Osteocyte (in vitro differentiated cells): ENCODE results near the gene ZBED1. TPM values are rescaled to one million over a fixed set of nuclear protein-coding genes. Genes with fewer than 3 reads are reported as not detected.
"Not testable (repeated sequence)": the region's sequence is repeated elsewhere in the genome, so short reads cannot be mapped to it uniquely, and the experiment has no call there.

Experiments
- DNase-seq: peaks from one replicate; pipeline ENCODE4 v3.0.0; 2021; ENCODE audit warnings: mixed read lengths; ENCODE audit not compliant: unreplicated experiment; ENCODE audit errors: extremely low spot score
- H3K27ac Mint-ChIP-seq: one replicate; pipeline ENCODE4 v1.8.0; 2021; ENCODE audit warnings: mild to moderate bottlenecking, mixed read lengths; ENCODE audit not compliant: unreplicated experiment
- H3K27me3 Mint-ChIP-seq: one replicate; pipeline ENCODE4 v1.8.0; 2021; ENCODE audit warnings: mixed read lengths; ENCODE audit not compliant: unreplicated experiment
- H3K36me3 Mint-ChIP-seq: one replicate; pipeline ENCODE4 v1.8.0; 2021; ENCODE audit warnings: mixed read lengths; ENCODE audit not compliant: unreplicated experiment
- H3K4me1 Mint-ChIP-seq: one replicate; pipeline ENCODE4 v1.8.0; 2021; ENCODE audit warnings: mixed read lengths; ENCODE audit not compliant: unreplicated experiment
- H3K4me3 Mint-ChIP-seq: one replicate; pipeline ENCODE4 v1.8.0; 2021; ENCODE audit warnings: mild to moderate bottlenecking, moderate library complexity, mixed read lengths; ENCODE audit not compliant: unreplicated experiment
- H3K9me3 Mint-ChIP-seq: one replicate; pipeline ENCODE4 v1.8.0; 2021; ENCODE audit warnings: mixed read lengths; ENCODE audit not compliant: unreplicated experiment
- total RNA-seq: library from RNA; stranded (reverse); gene quantifications from 2 replicates; pipeline ENCODE4 v1.2.1, GENCODE V29; 2021
- TF ChIP-seq, protein P1 (sequence below): fragments of 200-600 bp; sonication (generic); IDR thresholded peaks from 2 replicates; pipeline ENCODE4 v1.5.0; 2021; ENCODE audit warnings: antibody characterized with exemption, mild to moderate bottlenecking, moderate library complexity

The ZBED1 gene
- total RNA-seq, 1 donor from 2014 or later = 56.4 TPM

DNA sequence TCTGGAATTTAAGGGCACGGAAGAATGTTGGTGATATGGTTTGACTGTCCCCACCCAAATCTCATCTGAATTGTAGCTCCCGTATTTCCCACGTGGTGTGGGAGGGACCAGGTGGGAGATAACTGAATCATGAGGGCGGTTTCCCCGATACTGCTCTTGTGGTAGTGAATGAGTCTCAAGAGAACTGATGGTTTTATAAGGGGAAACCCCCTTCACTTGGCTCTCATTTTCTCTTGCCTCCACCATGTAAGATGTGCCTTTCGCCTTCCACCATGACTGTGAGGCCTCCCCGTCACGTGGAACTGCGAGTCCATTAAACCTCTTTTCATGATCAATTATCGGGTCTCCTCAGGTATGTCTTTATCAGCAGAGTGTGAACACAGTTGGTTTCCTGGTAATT is 25.6 kb upstream of the ZBED1 start:
- Mint-ChIP-seq H3K27ac (no peak overlapping the region), H3K36me3 (no peaks in the 10 kb centered on the region), H3K27me3 (peaks cover 51% of the 10 kb centered on the region), H3K4me3 (no peak overlapping the region), H3K4me1 (no peaks in the 10 kb centered on the region), H3K9me3 (no peaks in the 10 kb centered on the region)
- TF ChIP-seq, protein P1, sequence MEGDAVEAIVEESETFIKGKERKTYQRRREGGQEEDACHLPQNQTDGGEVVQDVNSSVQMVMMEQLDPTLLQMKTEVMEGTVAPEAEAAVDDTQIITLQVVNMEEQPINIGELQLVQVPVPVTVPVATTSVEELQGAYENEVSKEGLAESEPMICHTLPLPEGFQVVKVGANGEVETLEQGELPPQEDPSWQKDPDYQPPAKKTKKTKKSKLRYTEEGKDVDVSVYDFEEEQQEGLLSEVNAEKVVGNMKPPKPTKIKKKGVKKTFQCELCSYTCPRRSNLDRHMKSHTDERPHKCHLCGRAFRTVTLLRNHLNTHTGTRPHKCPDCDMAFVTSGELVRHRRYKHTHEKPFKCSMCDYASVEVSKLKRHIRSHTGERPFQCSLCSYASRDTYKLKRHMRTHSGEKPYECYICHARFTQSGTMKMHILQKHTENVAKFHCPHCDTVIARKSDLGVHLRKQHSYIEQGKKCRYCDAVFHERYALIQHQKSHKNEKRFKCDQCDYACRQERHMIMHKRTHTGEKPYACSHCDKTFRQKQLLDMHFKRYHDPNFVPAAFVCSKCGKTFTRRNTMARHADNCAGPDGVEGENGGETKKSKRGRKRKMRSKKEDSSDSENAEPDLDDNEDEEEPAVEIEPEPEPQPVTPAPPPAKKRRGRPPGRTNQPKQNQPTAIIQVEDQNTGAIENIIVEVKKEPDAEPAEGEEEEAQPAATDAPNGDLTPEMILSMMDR = no peak
- no peak for DNase-seq

- Mint-ChIP-seq H3K9me3 (no peaks in the 10 kb centered on the region), H3K27ac (no peak overlapping the region), H3K36me3 (no peaks in the 10 kb centered on the region), H3K27me3 (peaks cover 52% of the 10 kb centered on the region), H3K4me3 (no peak overlapping the region), H3K4me1 (no peaks in the 10 kb centered on the region)
- DNase-seq = no peak
- TF ChIP-seq, protein P1 = no peak
These were observed 23.1 kb upstream of the ZBED1 start for GRCh38 chrX:2523911-2524310.

DNA sequence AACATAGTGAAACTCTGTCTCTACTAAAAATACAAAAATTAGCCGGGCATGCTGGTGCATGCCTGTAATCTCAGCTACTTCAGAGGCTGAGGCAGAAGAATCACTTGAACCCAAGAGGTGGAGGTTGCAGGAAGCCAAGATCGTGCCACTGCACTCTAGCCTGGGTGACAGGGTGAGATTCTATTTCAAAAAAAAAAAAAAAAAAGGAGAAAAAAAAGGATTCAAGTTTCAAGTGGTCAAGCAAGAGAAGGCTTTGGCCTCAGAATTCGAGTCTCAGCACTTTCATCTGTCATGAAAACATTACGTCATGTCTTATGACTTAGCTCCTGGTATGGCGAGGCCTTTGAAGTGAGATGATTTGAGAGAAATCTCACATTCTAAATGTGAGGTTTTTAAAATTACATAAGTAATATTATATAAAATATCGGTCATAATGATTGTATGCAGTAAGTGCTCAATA is 21.2 kb upstream of the ZBED1 start:
- TF ChIP-seq, protein P1 = no peak
- no peaks in the 10 kb centered on the region for H3K9me3 Mint-ChIP-seq
- DNase-seq = no peak
- no peak overlapping the region for H3K27ac Mint-ChIP-seq
- H3K4me1 Mint-ChIP-seq = no peaks in the 10 kb centered on the region
- no peak overlapping the region for H3K4me3 Mint-ChIP-seq
- H3K36me3 Mint-ChIP-seq = no peaks in the 10 kb centered on the region
- H3K27me3 Mint-ChIP-seq = peaks cover 45% of the 10 kb centered on the region

DNA sequence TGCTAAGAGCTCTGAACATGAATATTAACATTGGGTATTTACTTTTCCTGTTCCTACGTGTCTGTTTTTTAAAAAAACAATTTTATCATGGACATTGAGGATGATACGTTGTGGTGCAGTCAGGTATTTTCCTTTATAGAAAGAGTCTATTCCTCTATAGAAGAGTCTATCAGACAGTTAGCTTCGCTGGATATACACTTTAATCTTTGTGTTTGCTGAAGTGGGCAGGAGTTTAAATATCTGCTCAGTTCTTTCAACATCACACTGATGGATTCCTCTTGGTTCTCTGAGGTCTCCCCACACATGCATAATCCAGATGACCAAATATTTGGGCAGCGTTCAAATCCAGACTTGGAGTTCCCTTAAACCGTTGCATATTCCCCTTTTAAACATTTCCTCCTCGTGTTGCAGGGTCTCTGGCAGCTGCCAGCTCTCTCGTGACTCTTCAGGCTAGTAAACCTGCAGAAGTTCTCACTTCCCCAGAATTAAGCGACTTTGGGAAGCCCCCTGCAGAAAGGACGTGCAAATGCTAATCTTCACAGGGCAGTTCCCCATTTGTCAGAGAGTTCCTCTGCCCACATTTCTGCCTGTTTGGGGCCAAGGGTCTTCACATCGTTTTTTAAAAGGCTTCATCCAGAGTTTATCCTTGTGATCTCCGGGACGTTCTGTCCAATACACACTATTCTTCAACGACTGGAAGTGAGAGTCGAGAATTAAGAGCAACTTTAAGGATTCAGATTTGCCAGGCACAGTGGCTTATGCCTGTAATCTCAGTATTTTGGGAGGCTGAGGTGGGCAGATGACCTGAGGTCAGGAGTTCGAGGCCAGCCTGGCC is 20.5 kb upstream of the ZBED1 start:
- no peak overlapping the region for H3K27ac Mint-ChIP-seq
- TF ChIP-seq, protein P1 = no peak
- DNase-seq = no peak
- no peaks in the 10 kb centered on the region for H3K36me3 Mint-ChIP-seq
- no peaks in the 10 kb centered on the region for H3K9me3 Mint-ChIP-seq
- no peak overlapping the region for H3K4me3 Mint-ChIP-seq
- H3K27me3 Mint-ChIP-seq = peaks cover 45% of the 10 kb centered on the region
- no peaks in the 10 kb centered on the region for H3K4me1 Mint-ChIP-seq

- Mint-ChIP-seq H3K4me3 (no peak overlapping the region), H3K36me3 (no peaks in the 10 kb centered on the region), H3K27ac (no peak overlapping the region), H3K4me1 (no peaks in the 10 kb centered on the region), H3K27me3 (peaks cover 42% of the 10 kb centered on the region), H3K9me3 (no peaks in the 10 kb centered on the region)
- TF ChIP-seq, protein P1 = no peak
- no peak for DNase-seq
These were observed 19.8 kb upstream of the ZBED1 start for GRCh38 chrX:2520539-2520938.

DNA sequence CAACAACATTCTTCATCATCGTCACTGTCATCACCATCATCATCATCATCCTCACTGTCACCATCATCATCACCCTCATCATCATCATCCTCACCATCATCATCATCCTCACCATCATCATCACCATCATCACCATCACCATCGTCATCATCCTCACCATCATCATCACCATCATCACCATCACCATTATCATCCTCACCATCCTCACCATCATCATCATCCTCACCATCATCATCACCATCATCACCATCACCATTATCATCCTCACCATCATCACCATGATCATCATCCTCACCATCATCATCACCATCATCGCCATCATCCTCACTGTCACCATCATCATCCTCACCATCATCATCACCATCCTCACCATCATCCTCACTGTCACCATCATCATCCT is 18.9 kb upstream of the ZBED1 start:
- peaks cover 40% of the 10 kb centered on the region for H3K27me3 Mint-ChIP-seq
- H3K9me3 Mint-ChIP-seq, H3K36me3 Mint-ChIP-seq, H3K4me3 Mint-ChIP-seq, H3K4me1 Mint-ChIP-seq, H3K27ac Mint-ChIP-seq, DNase-seq: not testable (repeated sequence)
